SJCRH30 (cell line): ENCODE data around the gene QARS1. TPM values are rescaled to one million over a fixed set of nuclear protein-coding genes. Genes with fewer than 3 reads are reported as not detected.

Source experiments
- DNase-seq, 2 experiments: peaks; one replicate each; pipeline ENCODE4 v3.0.0-alpha.2; 2015 to 2020
- H3K27ac ChIP-seq: fragments of 250-450 bp; sonication (Bioruptor Pico); 2 replicates; pipeline ENCODE4 v1.5.1; 2020; ENCODE audit warnings: mild to moderate bottlenecking, moderate library complexity
- H3K27me3 ChIP-seq: fragments of 250-450 bp; sonication (Bioruptor Pico); 2 replicates; pipeline ENCODE4 v1.5.1; 2020; ENCODE audit warnings: mild to moderate bottlenecking, moderate library complexity
- H3K36me3 ChIP-seq: fragments of 250-450 bp; sonication (Bioruptor Pico); 2 replicates; pipeline ENCODE4 v1.5.1; 2020; ENCODE audit warnings: mild to moderate bottlenecking, moderate library complexity
- H3K4me1 ChIP-seq: fragments of 250-450 bp; sonication (Bioruptor Pico); 2 replicates; pipeline ENCODE4 v1.5.1; 2020; ENCODE audit warnings: mild to moderate bottlenecking, moderate library complexity
- H3K4me3 ChIP-seq: fragments of 250-450 bp; sonication (Bioruptor Pico); 2 replicates; pipeline ENCODE4 v1.5.1; 2020; ENCODE audit warnings: mild to moderate bottlenecking, moderate library complexity
- H3K9me3 ChIP-seq: fragments of 250-450 bp; sonication (Bioruptor Pico); replicated peaks from 2 replicates; pipeline ENCODE4 v1.5.1; 2020; ENCODE audit warnings: mild to moderate bottlenecking, moderate library complexity
- total RNA-seq: library from RNA; depleted of rRNA; stranded (reverse); fragments of >200 nt; shearing (Covaris generic); gene quantifications from 2 replicates; pipeline ENCODE4 v1.2.3, GENCODE V29; 2014

The QARS1 gene
- total RNA-seq, 1 experiment from 2014 or later: 192 TPM

DNA sequence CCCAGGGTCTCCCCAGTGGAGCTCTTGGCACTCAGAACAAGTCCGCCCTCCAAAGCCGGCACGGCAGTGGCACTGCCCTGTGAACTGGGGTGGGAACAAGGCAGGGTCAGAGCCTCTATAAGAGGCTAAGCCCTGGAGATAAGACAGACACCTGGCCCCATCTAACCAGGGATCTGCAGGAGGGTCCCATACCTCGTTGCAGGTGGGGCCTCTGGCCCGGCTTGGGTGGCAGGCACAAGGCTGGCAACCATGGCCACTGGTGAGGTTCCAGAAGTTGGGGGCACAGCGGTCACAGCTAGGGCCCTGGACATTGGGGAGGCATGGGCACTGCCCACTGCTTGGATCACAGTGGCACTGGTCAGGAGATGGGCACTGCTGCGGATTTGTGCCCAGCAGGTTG is 19.6 kb upstream of the QARS1 start:
- H3K27me3 ChIP-seq: no peaks in the 10 kb centered on the region

GRCh38 chr3:49123687-49124086 is 19.1 kb upstream of the QARS1 start:
- Histone ChIP-seq H3K27ac (no peak overlapping the region), H3K4me1 (no peaks in the 10 kb centered on the region), H3K9me3 (no peaks in the 10 kb centered on the region), H3K4me3 (no peak overlapping the region), H3K36me3 (no peaks in the 10 kb centered on the region), H3K27me3 (no peaks in the 10 kb centered on the region)
- no peak for DNase-seq

More for the DNA sequence above, 19.6 kb upstream of the QARS1 start:
- no peaks in the 10 kb centered on the region for H3K4me1 ChIP-seq
- no peak for DNase-seq
- no peaks in the 10 kb centered on the region for H3K36me3 ChIP-seq
- H3K9me3 ChIP-seq: no peaks in the 10 kb centered on the region
- H3K4me3 ChIP-seq: no peak overlapping the region
- no peak overlapping the region for H3K27ac ChIP-seq

GRCh38 chr3:49122886-49123545 is 18.5 kb upstream of the QARS1 start:
- H3K36me3 ChIP-seq: peaks cover 3% of the 10 kb centered on the region; the same call in 1 of the 2 replicates
- H3K9me3 ChIP-seq: no peaks in the 10 kb centered on the region
- no peak overlapping the region for H3K27ac ChIP-seq
- DNase-seq: no peak
- no peaks in the 10 kb centered on the region for H3K27me3 ChIP-seq
- no peak overlapping the region for H3K4me3 ChIP-seq
- H3K4me1 ChIP-seq: no peaks in the 10 kb centered on the region

DNA sequence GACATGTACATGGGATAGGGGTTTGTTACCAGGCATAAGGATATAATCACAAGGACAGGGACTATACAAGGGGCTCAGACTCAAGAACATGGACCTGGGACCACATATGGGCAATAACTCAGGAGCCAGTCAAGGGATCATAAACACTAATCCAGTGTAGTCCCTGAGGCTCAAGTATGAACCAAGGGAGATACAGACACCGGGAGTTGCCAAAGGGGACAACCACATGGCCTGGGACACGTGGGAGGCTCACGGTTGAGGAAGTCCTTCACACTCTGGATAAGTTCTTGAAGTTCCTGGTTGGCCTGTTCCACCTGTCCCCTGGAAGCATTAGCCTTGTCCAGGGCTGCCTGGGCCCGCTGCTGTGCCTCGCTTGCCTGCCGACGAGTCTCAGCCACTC is 17.9 kb upstream of the QARS1 start:
- Histone ChIP-seq H3K36me3 (peaks cover 8% of the 10 kb centered on the region; the same call in 1 of the 2 replicates), H3K27ac (no peak overlapping the region), H3K9me3 (no peaks in the 10 kb centered on the region), H3K27me3 (no peaks in the 10 kb centered on the region), H3K4me3 (no peak overlapping the region), H3K4me1 (no peaks in the 10 kb centered on the region)
- no peak for DNase-seq

DNA sequence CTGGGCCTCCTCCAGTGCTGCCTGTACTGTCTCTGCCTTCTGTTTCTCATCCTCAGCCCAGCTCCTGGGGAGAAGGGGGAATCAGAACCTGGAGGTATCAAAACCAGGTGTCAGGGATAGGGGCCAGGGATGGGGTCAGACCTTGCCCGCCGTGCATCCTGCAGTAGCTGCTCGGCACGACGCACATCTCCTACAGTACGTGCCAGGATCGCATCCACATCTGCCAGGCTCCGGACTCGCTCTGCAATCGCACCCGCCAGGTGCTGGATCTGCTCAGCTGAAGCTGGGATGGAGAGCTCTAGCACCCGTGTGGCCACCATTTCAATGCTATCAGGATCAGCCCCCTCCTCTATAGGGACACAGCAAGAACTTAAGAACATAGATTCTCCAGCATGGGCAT is 17.5 kb upstream of the QARS1 start:
- peaks cover 12% of the 10 kb centered on the region; the same call in 1 of the 2 replicates for H3K36me3 ChIP-seq
- no peaks in the 10 kb centered on the region for H3K27me3 ChIP-seq
- no peak for DNase-seq
- no peaks in the 10 kb centered on the region for H3K4me1 ChIP-seq
- H3K4me3 ChIP-seq: no peak overlapping the region
- no peak overlapping the region for H3K27ac ChIP-seq
- H3K9me3 ChIP-seq: no peaks in the 10 kb centered on the region

DNA sequence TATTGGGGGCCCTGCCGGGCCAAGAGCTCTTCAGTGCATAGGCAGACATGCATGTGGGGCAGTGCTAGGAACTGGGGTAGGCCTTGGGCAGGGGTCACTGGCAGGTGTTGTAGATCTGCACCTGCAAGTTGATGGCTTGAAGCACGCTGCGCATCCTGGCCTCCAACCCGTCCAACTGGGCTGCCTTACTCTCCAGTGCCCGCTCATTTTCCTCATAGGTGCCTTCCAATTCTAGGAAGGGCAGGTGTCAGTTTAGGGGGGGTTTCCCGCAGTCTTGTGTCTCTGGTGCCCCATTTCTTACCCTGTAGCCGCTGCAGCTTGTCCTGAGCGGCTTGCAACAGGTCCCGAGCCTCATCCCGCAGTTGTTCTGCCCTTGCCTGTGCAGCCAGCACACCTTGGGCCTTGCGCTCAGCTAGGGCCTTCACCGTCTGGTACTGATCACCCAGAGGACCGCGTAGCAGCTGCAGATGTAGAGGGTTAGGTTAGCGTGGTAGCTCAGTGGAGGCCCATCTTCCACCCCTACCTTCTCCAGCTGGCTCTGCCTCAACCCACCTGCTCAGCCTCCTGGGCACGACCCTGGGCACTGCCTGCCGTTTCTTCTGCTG is 16.7 kb upstream of the QARS1 start:
- DNase-seq: no peak
- Histone ChIP-seq H3K4me1 (no peaks in the 10 kb centered on the region), H3K36me3 (peaks cover 18% of the 10 kb centered on the region; the same call in 1 of the 2 replicates), H3K4me3 (peak overlapping the region; percentile 75), H3K9me3 (no peaks in the 10 kb centered on the region), H3K27ac (peak overlapping the region; percentile 66; the same call in 1 of the 2 replicates), H3K27me3 (no peaks in the 10 kb centered on the region)

DNA sequence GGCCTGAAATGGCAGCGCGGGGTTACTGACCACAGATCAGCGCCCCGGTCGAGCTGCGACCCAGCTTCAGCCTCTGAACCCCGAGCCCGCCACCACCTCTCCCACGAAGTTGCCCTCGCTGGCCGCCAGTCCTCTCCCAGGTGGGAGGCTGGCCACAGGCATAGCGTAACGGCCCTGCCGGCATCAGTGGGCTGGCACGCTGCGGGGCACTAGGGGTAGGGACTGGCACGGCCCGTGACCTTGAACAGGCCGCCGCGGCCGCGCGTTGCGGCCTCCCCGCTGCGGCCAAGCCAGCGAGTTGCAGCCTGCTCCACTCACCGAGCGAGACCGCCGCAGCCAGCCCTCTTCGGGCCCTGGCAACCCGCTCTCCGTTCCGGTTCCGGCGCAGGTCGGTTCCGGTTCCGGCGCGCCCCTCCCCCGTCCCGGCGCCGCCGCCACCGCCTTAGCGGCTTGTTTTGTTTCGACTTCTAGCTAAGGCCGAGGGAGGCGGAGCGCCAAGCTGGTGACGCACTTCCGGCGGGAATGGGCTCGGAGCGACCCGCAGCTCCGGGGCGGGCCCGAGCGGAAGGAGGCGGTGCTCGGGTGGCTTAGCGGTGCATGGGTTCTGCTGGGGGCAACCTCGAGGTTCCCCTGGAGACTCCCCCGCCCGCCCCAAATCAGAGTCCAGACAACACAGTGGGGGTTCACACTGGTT is 16.0 kb upstream of the QARS1 start, which contains the start of gene USP19:
Gene USP19 (minus strand): TSS at position 386 of the 694 bp plus-strand sequence. CDS start 1,678 bp downstream, outside the sequence.
- peak; percentile 86 to 88 for DNase-seq
- Histone ChIP-seq H3K27ac (peak within 1 kb of the TSS; percentile 66), H3K36me3 (peaks cover 19% of the 10 kb centered on the region; the same call in 1 of the 2 replicates)

DNA sequence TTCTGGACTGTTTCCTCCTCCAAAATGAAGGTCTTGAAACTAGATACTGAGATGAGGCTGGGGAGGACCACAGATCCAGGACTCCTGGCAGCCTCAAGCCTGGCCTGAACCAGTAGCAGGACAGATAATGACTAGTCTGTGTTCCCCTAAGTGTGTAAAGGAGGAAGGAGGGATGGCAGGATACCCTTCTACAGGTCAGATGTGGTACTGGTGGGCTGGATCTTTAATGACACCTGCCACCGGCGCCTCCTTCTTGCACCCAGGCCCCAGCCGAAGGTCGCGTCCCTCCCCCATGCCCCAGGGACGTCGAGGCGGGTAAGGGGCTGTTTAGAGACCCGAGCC is 15.5 kb upstream of the QARS1 start:
- peak overlapping the region; percentile 66 for H3K27ac ChIP-seq
- peak overlapping the region; percentile 75 for H3K4me3 ChIP-seq
- H3K27me3 ChIP-seq: no peaks in the 10 kb centered on the region
- H3K9me3 ChIP-seq: no peaks in the 10 kb centered on the region
- no peak for DNase-seq
- peaks cover 23% of the 10 kb centered on the region; the same call in 1 of the 2 replicates for H3K36me3 ChIP-seq
- H3K4me1 ChIP-seq: no peaks in the 10 kb centered on the region

More for the DNA sequence above, 16.0 kb upstream of the QARS1 start, which contains the start of gene USP19:
- peak within 1 kb of the TSS; percentile 75 for H3K4me3 ChIP-seq
- no peaks in the 10 kb centered on the region for H3K9me3 ChIP-seq
- H3K4me1 ChIP-seq: no peaks in the 10 kb centered on the region
- H3K27me3 ChIP-seq: no peaks in the 10 kb centered on the region

GRCh38 chr3:49119439-49119838 is 14.9 kb upstream of the QARS1 start:
- H3K4me3 ChIP-seq: peak overlapping the region; percentile 75
- no peaks in the 10 kb centered on the region for H3K9me3 ChIP-seq
- H3K27me3 ChIP-seq: no peaks in the 10 kb centered on the region
- no peak overlapping the region for H3K27ac ChIP-seq
- DNase-seq: no peak
- no peaks in the 10 kb centered on the region for H3K4me1 ChIP-seq
- peaks cover 29% of the 10 kb centered on the region; the same call in 1 of the 2 replicates for H3K36me3 ChIP-seq

- Histone ChIP-seq H3K27me3 (no peaks in the 10 kb centered on the region), H3K36me3 (peaks cover 32% of the 10 kb centered on the region; the same call in 1 of the 2 replicates), H3K4me1 (no peaks in the 10 kb centered on the region), H3K9me3 (no peaks in the 10 kb centered on the region), H3K4me3 (no peak overlapping the region), H3K27ac (no peak overlapping the region)
- DNase-seq: no peak
These were observed 14.5 kb upstream of the QARS1 start for GRCh38 chr3:49119036-49119435.

- no peak for DNase-seq
- H3K36me3 ChIP-seq: peaks cover 44% of the 10 kb centered on the region; the same call in 1 of the 2 replicates
- H3K27me3 ChIP-seq: no peaks in the 10 kb centered on the region
These were observed 7.7 kb upstream of the QARS1 start for GRCh38 chr3:49112262-49112661.

GRCh38 chr3:49111347-49111746 is 6.8 kb upstream of the QARS1 start:
- Histone ChIP-seq H3K4me3 (no peak overlapping the region), H3K27me3 (no peaks in the 10 kb centered on the region), H3K9me3 (no peaks in the 10 kb centered on the region), H3K36me3 (peaks cover 36% of the 10 kb centered on the region; the same call in 1 of the 2 replicates), H3K27ac (no peak overlapping the region), H3K4me1 (no peaks in the 10 kb centered on the region)
- DNase-seq: no peak

More at GRCh38 chr3:49112262-49112661, 7.7 kb upstream of the QARS1 start:
- H3K4me3 ChIP-seq: no peak overlapping the region
- no peaks in the 10 kb centered on the region for H3K4me1 ChIP-seq
- H3K27ac ChIP-seq: no peak overlapping the region
- H3K9me3 ChIP-seq: no peaks in the 10 kb centered on the region

DNA sequence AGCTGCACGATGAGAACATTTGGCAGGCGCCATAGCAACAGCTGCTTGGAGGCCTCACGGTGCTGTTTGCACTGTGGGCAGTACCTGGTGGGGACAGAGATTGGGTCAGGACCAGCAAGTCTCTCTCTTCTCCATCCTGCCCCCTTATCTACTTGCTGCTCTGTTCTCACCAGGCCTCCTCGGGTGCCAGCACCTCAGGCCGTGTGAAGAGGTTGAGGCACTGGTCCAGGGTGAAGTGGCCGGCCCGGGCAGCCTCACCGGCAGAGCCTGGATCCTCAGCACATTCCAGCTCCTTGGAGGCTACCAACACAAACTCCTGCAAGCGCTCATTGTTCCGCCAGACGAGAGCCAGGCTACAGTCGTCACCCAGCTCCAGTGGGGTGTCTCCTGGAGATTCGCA is 6.2 kb upstream of the QARS1 start:
- Histone ChIP-seq H3K36me3 (peaks cover 36% of the 10 kb centered on the region; the same call in 1 of the 2 replicates), H3K9me3 (no peaks in the 10 kb centered on the region)

GRCh38 chr3:49108346-49108745 is 3.8 kb upstream of the QARS1 start:
- Histone ChIP-seq H3K27me3 (no peaks in the 10 kb centered on the region), H3K9me3 (no peaks in the 10 kb centered on the region), H3K27ac (no peak overlapping the region), H3K36me3 (peaks cover 17% of the 10 kb centered on the region; the same call in 1 of the 2 replicates), H3K4me3 (no peak overlapping the region), H3K4me1 (0 out of 2 replicates have a peak, but pooled peaks cover 2% of the 10 kb centered on the region)
- DNase-seq: no peak

More for the DNA sequence above, 6.2 kb upstream of the QARS1 start:
- Histone ChIP-seq H3K27ac (no peak overlapping the region), H3K4me3 (no peak overlapping the region), H3K27me3 (no peaks in the 10 kb centered on the region), H3K4me1 (no peaks in the 10 kb centered on the region)
- DNase-seq: no peak

DNA sequence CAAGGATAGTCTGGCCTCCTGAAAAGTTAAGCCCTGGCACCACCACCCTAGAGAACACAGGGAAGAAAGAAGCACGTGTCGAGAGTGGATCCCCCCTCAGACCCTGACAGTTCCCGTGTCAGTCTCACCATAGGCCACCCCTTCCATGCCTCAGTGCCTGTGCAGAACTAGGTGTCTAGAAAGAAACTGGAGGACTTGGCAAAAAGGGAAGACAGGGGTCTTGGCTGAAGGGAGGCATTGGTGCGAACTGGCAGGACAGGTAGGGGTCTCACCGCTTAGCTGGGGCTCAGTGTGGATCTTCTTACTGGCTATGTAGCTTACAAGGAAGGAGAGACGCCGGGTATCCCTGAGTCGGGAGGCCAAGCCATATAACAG is 518 bp downstream of the QARS1 start:
- Histone ChIP-seq H3K27ac (peak overlapping the region; percentile 61), H3K4me3 (peak overlapping the region; percentile 77), H3K9me3 (no peaks in the 10 kb centered on the region), H3K4me1 (0 out of 2 replicates have a peak, but pooled peaks cover 2% of the 10 kb centered on the region), H3K27me3 (no peaks in the 10 kb centered on the region), H3K36me3 (peaks cover 24% of the 10 kb centered on the region)
- DNase-seq: no peak
